COLO829 (cell line): ENCODE measurements around the gene RFX7.
A peak's percentile ranks its signal among the peaks of the same experiment; 100 is the strongest.
"Not testable (repeated sequence)": the region's sequence is repeated elsewhere in the genome, so short reads cannot be mapped to it uniquely, and the experiment has no call there.

Experiments used
- DNase-seq: peaks from one replicate; pipeline ENCODE4 v3.0.0; 2012; ENCODE audit warnings: low spot score

The RFX7 gene

GRCh38 chr15:56243163-56244037 is at the start of gene RFX7:
Gene RFX7 (minus strand): TSS chr15:56243879. CDS start chr15:56243285, 594 bp downstream.
- peak; percentile 37 for DNase-seq

DNA sequence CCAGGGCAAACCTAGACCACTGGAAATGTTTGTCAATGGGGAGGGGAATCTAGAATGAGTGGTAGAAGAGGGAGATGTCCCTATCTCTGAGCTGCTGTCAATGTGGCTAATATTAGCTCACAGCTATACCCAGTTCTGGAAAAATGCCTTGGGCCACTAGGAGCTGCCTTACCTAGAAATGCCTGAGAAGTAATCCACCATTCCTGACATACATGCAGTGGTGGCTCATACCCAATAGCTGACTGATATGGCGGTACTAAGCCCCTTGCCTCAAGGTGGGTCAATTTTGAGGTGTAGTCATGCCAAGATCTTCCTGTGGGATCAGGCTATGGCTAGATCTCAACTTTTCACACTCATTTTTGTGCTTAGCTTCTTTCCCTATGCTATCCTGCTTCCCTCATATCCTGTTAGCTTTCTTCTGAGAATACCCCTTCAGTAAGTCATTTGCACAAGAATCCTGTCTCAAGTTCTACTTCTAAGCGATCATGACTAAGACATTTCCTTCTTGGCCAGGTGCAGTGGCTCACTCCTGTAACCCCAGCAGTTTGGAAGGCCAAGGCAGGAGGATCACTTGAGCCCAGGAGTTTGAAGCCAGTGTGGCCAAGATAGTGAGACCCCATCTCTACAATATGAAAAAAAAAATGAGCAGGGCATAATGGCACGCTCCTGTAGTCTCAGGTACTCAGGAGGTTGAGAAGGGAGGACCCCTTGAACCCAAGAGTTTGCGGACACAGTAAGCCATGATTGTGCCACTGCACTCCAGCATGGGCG is 49.1 kb upstream of the RFX7 start:
- DNase-seq = no peak

DNA sequence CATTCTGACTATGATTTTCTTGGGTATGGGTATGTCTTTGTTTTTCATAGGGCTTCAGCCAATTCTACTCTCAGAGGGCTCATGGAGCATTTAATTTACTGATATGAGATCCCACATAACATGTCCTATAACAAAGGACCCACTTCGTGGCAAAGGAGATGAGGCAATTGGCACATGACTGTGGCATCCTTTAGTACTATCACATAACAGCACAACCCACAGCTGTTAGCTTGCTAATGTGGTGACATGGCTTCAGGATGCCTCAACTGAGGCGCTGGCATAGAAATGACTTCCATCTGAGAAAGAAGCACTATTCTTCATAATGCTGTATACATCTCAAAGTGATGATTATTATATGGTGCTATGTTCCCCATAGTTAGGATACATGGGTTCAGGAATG is 48.1 kb upstream of the RFX7 start:
- DNase-seq = no peak

DNA sequence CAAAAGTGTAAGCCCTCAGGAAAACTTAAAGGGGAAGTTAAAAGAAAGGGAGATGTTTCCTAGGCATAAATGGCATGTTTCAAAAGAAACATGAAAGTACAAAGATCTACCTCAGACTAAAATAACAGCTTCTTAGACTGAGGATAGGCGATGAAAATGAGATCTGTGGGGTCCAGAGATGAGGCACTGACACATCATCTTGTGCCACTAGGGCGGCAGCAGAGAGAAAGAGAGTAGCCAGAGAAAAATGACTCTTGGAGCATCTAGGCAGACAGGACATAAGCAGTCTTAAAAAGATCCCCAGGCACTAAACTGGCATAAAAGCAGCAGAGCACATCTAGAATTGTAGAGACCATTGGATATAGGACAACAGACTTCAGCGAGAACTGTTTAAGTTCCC is 42.5 kb upstream of the RFX7 start:
- no peak for DNase-seq

GRCh38 chr15:56281145-56281544 is 37.5 kb upstream of the RFX7 start:
- DNase-seq = no peak

GRCh38 chr15:56273724-56274123 is 30.0 kb upstream of the RFX7 start:
- no peak for DNase-seq

- DNase-seq = no peak
Measured at GRCh38 chr15:56272454-56272853, 28.8 kb upstream of the RFX7 start.

DNA sequence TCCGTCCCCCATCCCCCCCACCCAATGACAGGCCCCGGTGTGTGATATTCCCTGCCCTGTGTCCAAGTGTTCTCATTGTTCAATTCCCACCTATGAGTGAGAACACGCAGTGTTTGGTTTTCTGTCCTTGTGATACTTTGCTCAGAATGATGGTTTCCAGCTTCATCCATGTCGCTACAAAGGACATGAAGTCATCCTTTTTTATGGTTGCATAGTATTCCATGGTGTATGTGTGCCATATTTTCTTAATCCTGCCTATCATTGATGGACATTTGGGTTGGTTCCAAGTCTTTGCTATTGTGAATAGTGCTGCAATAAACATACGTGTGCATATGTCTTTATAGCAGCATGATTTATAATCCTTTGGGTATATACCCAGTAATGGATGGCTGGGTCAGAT is 22.8 kb upstream of the RFX7 start:
- DNase-seq = not testable (repeated sequence)

GRCh38 chr15:56261854-56262509 is 18.3 kb upstream of the RFX7 start:
- DNase-seq = no peak

GRCh38 chr15:56257306-56257705 is 13.6 kb upstream of the RFX7 start:
- not testable (repeated sequence) for DNase-seq

GRCh38 chr15:56254265-56254664 is 10.6 kb upstream of the RFX7 start:
- DNase-seq = no peak

DNA sequence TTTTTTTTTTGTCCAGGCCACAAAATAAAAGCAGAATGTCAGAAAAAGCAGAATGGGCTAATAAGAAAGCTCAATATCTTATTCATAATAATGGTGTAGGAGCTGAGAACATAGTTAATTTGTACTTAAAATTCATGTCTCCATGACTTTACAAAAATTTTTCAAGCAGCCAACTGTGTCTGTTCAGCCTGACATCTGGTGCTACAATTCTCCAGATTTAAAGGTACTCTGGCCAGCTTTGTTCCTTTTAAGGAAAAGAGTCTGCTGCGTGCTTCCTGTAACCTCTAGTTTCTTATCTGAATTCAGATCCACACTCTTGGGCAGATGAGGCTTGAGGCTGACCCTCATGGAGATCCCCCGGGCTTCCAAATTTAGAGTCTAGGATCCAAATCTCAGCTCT is 8.7 kb upstream of the RFX7 start:
- DNase-seq = no peak

GRCh38 chr15:56251315-56252095 is 7.8 kb upstream of the RFX7 start:
- DNase-seq = no peak

- no peak for DNase-seq
Measured at GRCh38 chr15:56250626-56251025, 6.9 kb upstream of the RFX7 start.

DNA sequence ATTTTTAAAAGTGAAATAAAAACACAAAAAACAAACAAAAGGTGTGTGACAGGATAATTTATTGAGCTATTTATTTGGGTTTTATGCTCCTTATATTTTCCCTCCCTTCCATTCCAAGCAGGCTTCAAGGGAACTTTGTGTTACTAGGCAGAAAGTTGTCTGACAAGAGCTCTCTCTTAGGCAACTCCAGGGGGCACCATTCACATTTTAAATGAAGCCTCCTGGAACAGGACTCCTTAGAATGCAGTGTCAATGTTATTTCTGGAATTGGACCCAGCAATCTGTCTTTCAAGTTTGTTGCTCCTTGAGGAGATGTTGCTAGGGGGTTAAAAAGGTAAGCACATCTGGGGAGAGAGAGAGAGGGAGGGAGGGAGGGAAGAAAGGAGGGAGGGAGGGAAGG is 5.4 kb upstream of the RFX7 start:
- peak; percentile 19 for DNase-seq

DNA sequence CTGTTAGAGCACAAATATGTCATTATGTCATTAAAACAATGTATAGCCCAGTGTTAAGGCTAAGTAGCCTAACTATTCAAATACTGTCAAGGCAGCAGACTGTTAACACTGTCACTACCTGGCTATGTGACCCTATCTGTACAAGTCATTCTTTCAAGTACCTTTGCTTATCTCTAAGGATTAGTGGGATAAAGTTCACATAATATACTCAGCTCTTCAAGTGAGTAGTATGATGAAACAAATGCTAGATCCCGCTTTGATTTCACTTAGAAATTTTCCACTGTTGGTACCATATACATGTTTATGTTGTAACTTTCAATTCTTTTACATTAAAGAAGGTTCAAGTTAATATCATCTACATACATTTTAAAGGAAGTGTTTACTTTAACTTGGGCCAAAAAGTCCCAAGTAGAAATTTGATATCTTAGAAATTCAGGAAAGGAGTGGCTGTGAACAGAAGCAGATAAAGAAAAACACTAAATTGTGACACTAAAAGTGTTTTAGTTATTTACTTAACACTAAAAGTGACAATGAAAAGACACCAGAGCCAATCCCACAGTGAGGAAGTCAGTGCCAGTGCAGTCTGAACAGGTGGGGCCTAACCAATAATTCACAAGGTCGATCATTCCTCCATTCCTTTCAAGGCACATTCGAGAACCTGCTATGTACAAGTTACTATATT is 4.8 kb upstream of the RFX7 start:
- DNase-seq = no peak

- DNase-seq = no peak
Measured at GRCh38 chr15:56247266-56247665, 3.6 kb upstream of the RFX7 start.

- DNase-seq = peak; percentile 78
Measured at GRCh38 chr15:56245871-56246814, 2.5 kb upstream of the RFX7 start.

GRCh38 chr15:56244811-56245576 is 1.3 kb upstream of the RFX7 start:
- no peak for DNase-seq
